ENCODE measurements around the gene SH2D1A.
"Not testable (repeated sequence)": the region's sequence is repeated elsewhere in the genome, so short reads cannot be mapped to it uniquely, and the experiment has no call there.

SH2D1A gene

GRCh38 chrX:124358800-124359383, 12.5 kb downstream of the SH2D1A start:
- no peak for DNase-seq

DNA sequence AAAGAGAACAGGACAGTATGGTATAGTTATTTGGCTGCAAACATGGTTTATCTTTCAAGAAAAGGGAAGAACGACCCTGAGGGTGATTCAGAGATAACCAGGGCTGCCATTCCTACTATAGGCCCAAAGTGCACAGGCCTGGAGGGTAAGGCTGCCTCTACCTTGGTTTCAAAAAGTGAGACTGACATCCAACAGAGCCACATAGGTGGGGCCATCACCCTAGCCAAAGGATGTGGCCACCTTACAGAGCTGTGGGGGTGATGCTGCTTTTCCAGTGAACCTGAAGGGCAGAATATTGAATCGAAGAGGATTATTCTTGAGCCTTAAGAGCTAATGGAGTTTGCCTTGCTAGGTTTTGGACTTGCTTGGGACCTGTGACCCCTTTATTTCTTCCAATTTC, 15.7 kb downstream of the SH2D1A start:
- DNase-seq: no peak

DNA sequence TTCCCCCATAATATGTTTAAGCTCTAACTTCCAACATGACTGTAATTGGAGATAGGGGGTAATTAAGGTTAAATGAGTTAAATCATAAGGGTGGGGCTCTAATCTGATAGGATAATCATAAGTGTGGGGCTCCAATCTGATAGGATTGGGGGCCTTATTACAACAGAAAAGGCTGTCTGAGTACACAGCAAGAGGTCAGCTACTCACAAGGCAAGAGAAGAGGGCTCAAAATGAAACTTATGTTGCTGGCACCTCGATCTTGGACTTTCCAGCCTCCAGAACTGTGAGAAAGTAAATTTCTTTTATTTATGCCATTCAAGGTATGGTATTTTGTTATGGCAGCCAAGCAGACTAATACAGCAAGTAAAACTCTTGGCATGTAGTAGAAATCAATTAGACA, 16.4 kb downstream of the SH2D1A start:
- DNase-seq: no peak

- DNase-seq: no peak
Measured at GRCh38 chrX:124369722-124370121, 23.4 kb downstream of the SH2D1A start.

DNA sequence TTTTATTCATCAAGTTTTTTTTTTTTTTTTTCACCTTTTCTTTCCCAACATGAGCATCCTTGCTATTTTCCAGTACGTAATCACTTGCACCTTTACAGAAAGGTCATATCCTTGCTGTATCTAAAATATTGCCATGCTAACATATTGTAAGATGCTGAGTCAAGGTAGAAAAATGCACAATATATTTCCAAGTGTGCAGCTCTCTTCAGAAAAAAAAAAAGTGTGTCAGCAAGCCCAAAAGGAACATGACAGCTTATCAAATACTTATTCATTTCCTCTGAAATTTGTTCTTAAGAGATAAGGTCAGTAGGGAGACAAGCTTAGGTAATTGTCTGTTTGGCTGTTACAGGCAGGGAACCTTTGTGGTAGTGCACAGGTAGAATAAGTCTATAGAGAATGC, 27.0 kb downstream of the SH2D1A start:
- no peak for DNase-seq

DNA sequence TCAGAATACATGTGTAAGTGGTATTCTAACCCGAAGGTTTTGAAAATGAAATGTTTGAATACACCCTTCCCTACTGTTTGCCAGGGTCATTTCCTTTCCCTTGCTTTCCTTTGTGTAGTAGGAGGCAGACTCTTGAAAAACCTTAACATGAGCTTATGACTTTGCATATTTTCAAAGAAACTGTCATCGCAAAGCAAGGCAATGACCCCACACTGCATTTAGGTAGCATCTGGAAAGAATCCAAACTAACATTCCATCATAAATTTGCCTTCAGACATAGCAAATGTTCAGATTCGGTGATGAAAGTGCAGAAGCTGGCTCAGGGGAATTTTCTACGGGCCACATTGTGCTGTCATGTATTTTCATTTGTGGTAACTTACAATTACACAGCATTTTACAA, 32.3 kb downstream of the SH2D1A start:
- peak; percentile 6 for DNase-seq

- DNase-seq: no peak
Measured at GRCh38 chrX:124383354-124383753, 37.0 kb downstream of the SH2D1A start.

- no peak for DNase-seq
Measured at GRCh38 chrX:124386401-124386800, 40.0 kb downstream of the SH2D1A start.

DNA sequence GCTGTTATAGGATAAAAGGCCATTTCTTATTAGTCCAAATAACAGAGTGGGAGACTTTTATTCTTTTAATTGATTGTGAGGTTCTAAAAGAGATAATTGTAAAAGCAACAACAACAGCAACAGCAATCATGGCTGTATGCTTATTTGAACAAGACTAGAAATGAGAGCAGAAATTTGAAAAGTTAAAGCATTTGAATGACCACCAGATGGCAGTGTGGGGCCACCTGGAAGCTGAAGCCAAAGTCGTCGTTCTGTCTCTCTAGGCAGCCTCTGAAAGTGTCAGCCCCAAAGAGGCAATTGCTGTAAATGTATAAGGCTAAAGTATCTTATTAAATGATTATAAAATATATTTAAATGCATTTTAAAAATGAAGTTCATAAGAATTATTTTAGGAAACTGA, 42.2 kb downstream of the SH2D1A start:
- peak; percentile 80 for DNase-seq

DNA sequence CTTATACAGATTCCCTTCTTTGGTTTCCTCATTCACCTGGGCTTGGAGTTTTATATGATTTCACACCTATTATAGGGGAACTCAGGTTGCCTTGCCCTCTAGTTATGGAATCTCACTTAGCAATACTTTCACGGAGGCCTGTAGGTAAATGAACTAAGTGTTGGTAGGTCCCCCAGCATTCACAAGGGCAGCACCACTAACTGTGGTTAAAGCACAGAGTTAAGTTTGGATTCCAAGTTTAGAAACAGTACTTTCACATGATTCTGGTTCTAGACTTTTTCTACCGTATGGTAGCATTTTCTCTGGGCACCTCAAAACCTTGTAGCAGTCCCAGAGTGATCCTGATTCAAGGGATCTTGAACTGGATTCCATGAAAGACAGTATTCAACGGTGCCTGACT, 46.4 kb downstream of the SH2D1A start:
- DNase-seq: no peak

DNA sequence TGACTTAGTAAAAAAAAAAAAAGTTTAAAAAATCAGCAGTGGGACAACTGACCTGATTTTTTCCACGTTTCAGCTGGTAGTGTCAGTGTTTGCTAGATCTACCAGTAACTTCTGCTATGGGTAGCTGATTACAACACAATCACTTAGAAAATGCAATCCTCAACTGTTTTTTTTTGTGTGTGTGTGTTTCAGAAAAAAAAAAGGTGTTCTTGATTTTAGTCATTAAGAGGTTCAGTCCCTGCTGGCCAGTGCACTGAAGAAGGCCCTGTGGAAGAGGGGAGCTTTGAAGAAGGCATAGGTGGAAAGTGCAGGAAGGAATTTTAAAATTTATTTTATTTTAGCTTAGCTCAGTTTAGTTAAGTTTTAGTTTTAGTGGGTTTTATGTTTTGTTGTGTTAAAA, 46.9 kb downstream of the SH2D1A start:
- DNase-seq: peak; percentile 6

- DNase-seq: no peak
Measured at GRCh38 chrX:124393659-124394058, 47.3 kb downstream of the SH2D1A start.

DNA sequence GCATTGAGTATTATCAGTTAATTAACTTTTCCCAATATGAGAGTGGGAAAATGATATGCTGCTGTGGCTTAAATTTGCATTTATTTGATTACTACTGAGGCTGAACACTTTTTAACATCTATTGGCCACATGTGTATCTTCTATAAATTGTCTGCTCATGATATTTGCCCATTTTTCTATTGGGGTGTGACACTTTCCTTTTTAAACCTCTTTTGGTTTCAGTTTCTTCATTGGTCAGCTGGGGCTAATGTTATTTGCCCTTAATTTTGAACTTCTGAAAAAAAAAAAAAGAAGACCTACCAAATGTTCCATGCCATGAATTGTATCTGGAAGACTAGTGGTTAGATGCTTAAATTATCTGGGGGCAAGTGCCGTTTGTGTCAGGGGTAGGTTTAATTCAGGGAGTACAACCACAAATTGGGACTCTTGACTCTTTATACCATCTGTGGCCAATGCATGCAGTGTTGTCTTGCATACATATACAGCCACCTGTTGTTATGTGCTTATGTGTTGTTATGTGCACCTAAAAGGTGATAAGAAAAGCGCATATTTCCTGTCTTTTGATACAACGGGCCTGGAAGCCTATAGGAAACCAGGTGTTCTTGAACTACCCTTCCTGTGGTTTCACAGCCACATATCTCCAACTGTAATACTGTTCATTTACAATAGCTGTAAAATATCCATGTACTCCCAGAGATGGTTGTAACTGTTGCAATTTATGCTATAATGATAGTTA, 49.0 kb downstream of the SH2D1A start:
- DNase-seq: peak; percentile 1

DNA sequence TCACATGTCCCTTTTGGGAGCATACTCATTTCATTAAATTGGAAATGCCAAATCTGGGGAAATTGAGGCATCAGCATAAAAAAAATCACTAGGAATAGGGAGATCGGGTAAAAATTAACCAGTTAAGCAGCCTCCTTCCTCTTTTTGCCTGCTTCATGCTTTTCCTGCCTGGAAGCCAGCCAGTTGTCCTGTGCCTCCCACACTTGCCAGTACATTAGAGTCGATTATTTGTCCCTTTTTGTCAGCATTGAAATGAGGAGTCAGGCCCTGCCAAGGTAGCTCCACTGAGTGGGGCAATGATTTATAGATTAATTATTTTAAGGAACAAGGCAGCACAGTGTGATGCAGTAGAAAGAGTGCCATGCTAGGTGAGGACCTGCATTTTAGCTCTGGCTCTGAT, 55.3 kb downstream of the SH2D1A start:
- DNase-seq: peak; percentile 0

GRCh38 chrX:124405868-124406267, 59.5 kb downstream of the SH2D1A start:
- DNase-seq: no peak

- peak; percentile 70 for DNase-seq
Measured at GRCh38 chrX:124406294-124407014, 60.1 kb downstream of the SH2D1A start.

DNA sequence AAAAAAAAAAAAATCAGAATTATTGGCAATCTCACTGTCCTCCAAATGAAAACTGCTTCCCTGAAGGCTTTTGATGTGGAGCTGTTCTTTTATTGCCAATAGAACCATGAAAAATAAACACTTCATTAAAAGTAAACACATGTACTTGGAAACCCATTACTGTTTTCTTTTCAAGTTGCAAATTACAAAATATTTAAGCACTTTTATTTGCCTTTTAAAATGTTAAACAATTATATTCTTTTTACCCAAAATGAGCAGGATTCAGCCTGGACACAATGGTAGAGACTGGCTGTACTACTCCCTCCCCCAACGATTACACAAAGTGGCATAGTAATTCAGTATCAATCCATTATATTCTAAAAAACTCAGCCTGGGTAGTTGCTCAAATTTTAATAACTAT, 60.9 kb downstream of the SH2D1A start:
- no peak for DNase-seq

DNA sequence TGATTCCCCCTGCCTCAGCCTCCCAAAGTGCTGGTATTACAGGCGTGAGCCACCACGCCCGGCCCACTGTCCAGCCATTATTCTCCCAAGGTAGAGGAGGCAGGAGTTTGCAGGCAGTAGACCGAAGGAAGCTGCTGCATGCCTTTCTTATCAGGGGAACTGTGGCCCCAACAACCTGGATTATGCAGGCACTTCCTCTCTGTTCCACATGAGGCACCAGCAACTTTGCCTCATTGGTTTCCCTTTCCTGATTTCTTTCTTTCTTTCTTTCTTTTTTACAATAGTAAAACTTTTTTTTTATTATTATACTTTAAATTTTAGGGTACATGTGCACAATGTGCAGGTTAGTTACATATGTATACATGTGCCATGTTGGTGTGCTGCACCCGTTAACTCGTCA, 62.0 kb downstream of the SH2D1A start:
- DNase-seq: not testable (repeated sequence)

- DNase-seq: no peak
Measured at GRCh38 chrX:124413244-124413643, 66.9 kb downstream of the SH2D1A start.

GRCh38 chrX:124414281-124414680, 67.9 kb downstream of the SH2D1A start:
- DNase-seq: no peak

- DNase-seq: peak; percentile 70
Measured at GRCh38 chrX:124415115-124415800, 68.9 kb downstream of the SH2D1A start.

- no peak for DNase-seq
Measured at GRCh38 chrX:124421898-124422655, 75.7 kb downstream of the SH2D1A start.

Data from OCI-M1 (cell line).